Adrenal gland (tissue), 12 donors: Measurements from ENCODE around the gene ACTL10. TPM values are rescaled to one million over a fixed set of nuclear protein-coding genes. Genes with fewer than 3 reads are reported as not detected.

Experiments
- DNase-seq, 7 donors: peaks; one replicate each; pipeline ENCODE4 v3.0.0-alpha.2; 2019 to 2020
- H3K27ac ChIP-seq, 5 donors: fragments of 200-600 bp; sonication (generic) in 4 of 5; 1 replicate in 3 of 5; 2 replicates in 2 of 5; pipeline versions ENCODE4 v1.5.1 to v1.8.0; 2016 to 2020; ENCODE audit warnings: mild to moderate bottlenecking in 1 of 5
- H3K27me3 ChIP-seq: fragments of 200-600 bp; 2 replicates; pipeline ENCODE4 v1.8.0; 2021
- H3K36me3 ChIP-seq, 2 donors: fragments of 200-600 bp; replicated peaks in 1 of 2; 1 replicate in 1 of 2; 2 replicates in 1 of 2; pipeline versions ENCODE4 v1.5.1 to v1.8.0; 2018 to 2022
- H3K4me1 ChIP-seq, 2 donors: fragments of 200-600 bp; replicated peaks in 1 of 2; 1 replicate in 1 of 2; 2 replicates in 1 of 2; pipeline versions ENCODE4 v1.5.1 to v1.8.0; 2018 to 2021
- H3K4me3 ChIP-seq, 4 donors: fragments of 200-600 bp; sonication (generic) in 3 of 4; one replicate each; pipeline ENCODE4 v1.5.1; 2016 to 2018
- H3K9me3 ChIP-seq, 3 donors: fragments of 200-600 bp; sonication (generic) in 1 of 3; replicated peaks in 1 of 3; 1 replicate in 2 of 3; 2 replicates in 1 of 3; pipeline versions ENCODE4 v1.5.1 to v1.8.0; 2016 to 2021
- POLR2A ChIP-seq, 2 donors: fragments of 450-650 bp; IDR thresholded peaks; one replicate each; pipeline ENCODE4 v1.6.1; 2017; ENCODE audit warnings: antibody characterized with exemption in 2 of 2, mild to moderate bottlenecking in 2 of 2, moderate library complexity in 1 of 2
- WGBS, 4 donors: extraction: QIAGEN DNeasy Blood & Tissue Kit in 2 of 4; methylation state at CpG; one replicate each; pipeline versions ENCODE4 v1.1.5 to v1.1.7; 2013 to 2017; 5-methylcytosine and 5-hydroxymethylcytosine counted together
- intact Hi-C, 2 donors: fragments of 100-400 bp; cut with DNase I; formaldehyde crosslinking; loops; one replicate each; pipeline versions ENCODE4 v1.14.1 to v1.15.0; 2022 to 2023
- polyA plus RNA-seq, 3 donors: library from polyadenylated mRNA; stranded (reverse); fragments of 200-250 nt in 2 of 3; fragments of 350-450 nt in 1 of 3; fragmentation: Illumina TruSeq in 1 of 3; extraction: RNeasy Lipid Tissue Mini Kit (QIAGEN cat#74804) in 1 of 3; gene quantifications; one replicate each; pipeline ENCODE4 v1.2.3, GENCODE V29; 2013 to 2014
- total RNA-seq, 9 donors: library from RNA; depleted of rRNA in 4 of 9; stranded (reverse); fragments of >200 nt in 4 of 9; fragments of 120-200 nt in 1 of 9; fragmentation: NEBNext Ultra II Directional in 1 of 9; extraction: Animal tissue kit (Norgen Biotek cat#: 25700) in 1 of 9; gene quantifications; one replicate each; pipeline versions ENCODE4 v1.1.0 to v1.2.4, GENCODE V29; 2013 to 2023
- TF ChIP-seq, protein P1 (sequence below), 6 experiments: fragments of 450-650 bp in 4 of 6; fragments of 200-600 bp in 2 of 6; sonication (generic) in 1 of 6; IDR thresholded peaks; 1 replicate in 5 of 6; 2 replicates in 1 of 6; pipeline versions ENCODE4 v1.5.1 to v1.8.0; 2016 to 2021; ENCODE audit warnings: antibody characterized with exemption in 6 of 6, mild to moderate bottlenecking in 2 of 6, moderate library complexity in 1 of 6
- donor health status: healthy with polysubstance abuse.
- donor health status: Bipolar disorder and iron deficiency.
- donor health status: DM: yes; HTN: yes; CAD: no.
- donor health status: DM: no; HTN: no; CAD: no.
- donor health status: DM: no; HTN: no; CAD: no.
- donor health status: DM: yes; HTN: yes; CAD: no.

Gene ACTL10
- total and polyA plus RNA-seq, 12 donors: 0.18 to 3.1 (median 0.58) TPM

DNA sequence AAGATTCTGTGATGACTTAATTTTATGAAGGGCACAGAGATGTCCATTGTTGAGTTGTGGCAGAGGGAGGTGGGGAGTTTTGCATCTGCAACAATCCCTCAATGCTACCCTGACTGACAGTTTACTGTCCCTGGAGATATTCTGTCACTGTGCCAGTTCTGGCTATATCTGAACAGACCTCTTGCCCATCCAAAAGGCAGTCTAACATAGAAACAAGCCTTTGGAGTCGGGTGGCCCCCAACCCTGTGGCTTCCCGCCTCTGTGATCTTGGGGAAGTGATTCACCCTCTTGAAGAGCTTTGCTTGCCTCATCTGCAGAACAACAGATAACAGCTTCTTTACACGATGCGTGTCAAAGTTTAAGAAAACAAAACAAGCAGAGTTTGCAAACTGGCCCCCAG is 23.2 kb downstream of the ACTL10 start:
- Histone ChIP-seq H3K36me3 (no peaks in the 10 kb centered on the region), H3K4me3 (no peak overlapping the region), H3K27ac (peak overlapping the region in 2 of 5 donors; percentile 48 to 69), H3K27me3 (no peaks in the 10 kb centered on the region), H3K9me3 (no peaks in the 10 kb centered on the region), H3K4me1 (peaks cover 25 to 39% of the 10 kb centered on the region in 2 donors)
- intact Hi-C loops: no loop called here
- WGBS, 4 donors: 9 to 20% (median 12%) methylated on average over 4 of the region's 4 CpGs
- peak in 4 of 7 donors; percentile 49 to 63 (median 60) for DNase-seq
- no peak for TF ChIP-seq POLR2A (IDR thresholded peaks at IDR 0.05)
- TF ChIP-seq, protein P1, sequence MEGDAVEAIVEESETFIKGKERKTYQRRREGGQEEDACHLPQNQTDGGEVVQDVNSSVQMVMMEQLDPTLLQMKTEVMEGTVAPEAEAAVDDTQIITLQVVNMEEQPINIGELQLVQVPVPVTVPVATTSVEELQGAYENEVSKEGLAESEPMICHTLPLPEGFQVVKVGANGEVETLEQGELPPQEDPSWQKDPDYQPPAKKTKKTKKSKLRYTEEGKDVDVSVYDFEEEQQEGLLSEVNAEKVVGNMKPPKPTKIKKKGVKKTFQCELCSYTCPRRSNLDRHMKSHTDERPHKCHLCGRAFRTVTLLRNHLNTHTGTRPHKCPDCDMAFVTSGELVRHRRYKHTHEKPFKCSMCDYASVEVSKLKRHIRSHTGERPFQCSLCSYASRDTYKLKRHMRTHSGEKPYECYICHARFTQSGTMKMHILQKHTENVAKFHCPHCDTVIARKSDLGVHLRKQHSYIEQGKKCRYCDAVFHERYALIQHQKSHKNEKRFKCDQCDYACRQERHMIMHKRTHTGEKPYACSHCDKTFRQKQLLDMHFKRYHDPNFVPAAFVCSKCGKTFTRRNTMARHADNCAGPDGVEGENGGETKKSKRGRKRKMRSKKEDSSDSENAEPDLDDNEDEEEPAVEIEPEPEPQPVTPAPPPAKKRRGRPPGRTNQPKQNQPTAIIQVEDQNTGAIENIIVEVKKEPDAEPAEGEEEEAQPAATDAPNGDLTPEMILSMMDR (IDR thresholded peaks at IDR 0.05): no peak

GRCh38 chr20:33693289-33693688 is 26.5 kb downstream of the ACTL10 start:
- 68 to 77% (median 70%) methylated on average over 5 of the region's 5 CpGs for WGBS, 4 donors
- peaks cover 20 to 33% of the 10 kb centered on the region in 2 donors for H3K4me1 ChIP-seq
- intact Hi-C loops: no loop called here
- peak in 1 of 7 donors; percentile 48 for DNase-seq
- H3K9me3 ChIP-seq: no peaks in the 10 kb centered on the region
- H3K36me3 ChIP-seq: no peaks in the 10 kb centered on the region
- H3K27me3 ChIP-seq: no peaks in the 10 kb centered on the region
- TF ChIP-seq, protein P1 (IDR thresholded peaks at IDR 0.05): no peak
- no peak for TF ChIP-seq POLR2A (IDR thresholded peaks at IDR 0.05)
- H3K4me3 ChIP-seq: no peak overlapping the region
- H3K27ac ChIP-seq: no peak overlapping the region

DNA sequence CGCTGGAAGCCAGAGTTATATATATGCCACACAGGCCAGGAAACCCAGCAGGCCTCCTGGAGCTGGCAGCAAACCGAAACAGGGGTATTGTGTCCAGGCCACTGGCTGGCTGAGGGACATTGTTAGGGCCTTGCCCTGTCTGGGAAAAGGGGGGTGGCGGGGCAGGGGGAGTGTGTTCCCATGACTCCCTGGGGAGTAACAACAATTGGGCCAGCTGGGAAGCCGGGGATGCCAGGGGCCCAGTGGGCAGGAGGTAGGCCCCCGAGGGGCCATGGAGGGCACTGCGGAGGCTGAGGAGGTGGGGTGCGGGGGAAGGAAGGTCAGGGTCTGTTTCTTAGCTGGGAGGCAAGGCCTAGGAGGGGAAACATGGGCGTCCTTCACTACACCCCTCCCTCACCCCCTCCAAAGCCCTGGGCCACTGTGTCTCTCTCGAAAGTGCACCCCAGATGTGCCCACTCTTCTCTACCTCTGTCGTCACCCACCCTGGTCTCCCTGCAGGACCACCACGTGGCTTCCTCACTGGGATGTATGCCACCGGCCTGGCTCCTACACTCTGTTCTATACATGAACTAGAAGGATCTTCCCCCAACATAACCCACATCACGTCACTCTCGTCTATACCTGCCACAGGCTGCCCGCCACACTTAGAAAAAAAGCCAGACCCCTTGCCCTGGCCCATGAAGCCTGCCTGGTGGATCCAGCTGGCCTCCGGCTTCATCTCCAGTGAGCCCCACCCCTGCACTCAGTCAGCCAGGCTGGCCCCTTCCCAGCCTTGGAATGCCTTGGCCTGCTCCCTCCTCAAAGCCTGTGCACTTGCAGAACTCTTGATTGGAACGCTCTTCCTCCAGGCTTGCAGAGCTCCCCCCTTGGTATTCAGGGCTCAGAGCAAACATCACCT is 27.2 kb downstream of the ACTL10 start:
- H3K4me1 ChIP-seq: peaks cover 13 to 26% of the 10 kb centered on the region in 2 donors
- intact Hi-C loops: no loop called here
- peak overlapping the region in 1 of 5 donors; percentile 39 for H3K27ac ChIP-seq
- no peaks in the 10 kb centered on the region for H3K36me3 ChIP-seq
- H3K4me3 ChIP-seq: no peak overlapping the region
- DNase-seq: peak in 1 of 7 donors; percentile 53
- no peaks in the 10 kb centered on the region for H3K27me3 ChIP-seq
- TF ChIP-seq POLR2A (IDR thresholded peaks at IDR 0.05): no peak
- TF ChIP-seq, protein P1 (IDR thresholded peaks at IDR 0.05): no peak
- H3K9me3 ChIP-seq: no peaks in the 10 kb centered on the region
- WGBS, 4 donors: 78 to 87% (median 81%) methylated on average over 14 to 17 of the region's 17 CpGs

DNA sequence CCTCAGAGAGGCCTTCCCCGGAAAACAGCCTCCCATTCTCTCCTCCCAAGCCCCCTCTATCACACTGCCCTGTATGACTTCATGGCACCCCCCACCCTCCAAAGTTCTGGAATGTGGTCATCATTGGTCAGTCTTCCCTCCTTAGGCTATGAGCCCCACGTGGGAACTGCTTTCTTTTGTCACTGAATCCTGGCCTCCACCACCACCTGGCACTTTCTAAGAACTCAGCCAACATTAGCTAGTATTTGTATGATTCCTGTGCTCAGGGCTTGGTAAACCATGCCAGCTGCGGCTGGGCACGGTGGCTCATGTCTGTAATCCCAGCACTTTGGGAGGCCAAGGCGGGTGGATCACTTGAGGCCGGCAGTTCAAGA is 27.9 kb downstream of the ACTL10 start:
- no peak for TF ChIP-seq POLR2A (IDR thresholded peaks at IDR 0.05)
- TF ChIP-seq, protein P1 (IDR thresholded peaks at IDR 0.05): no peak
- 78 to 89% (median 85%) methylated on average over 4 to 6 of the region's 6 CpGs for WGBS, 4 donors
- Histone ChIP-seq H3K27ac (peak overlapping the region in 1 of 5 donors; percentile 45), H3K4me3 (no peak overlapping the region), H3K27me3 (no peaks in the 10 kb centered on the region), H3K4me1 (peaks cover 6 to 19% of the 10 kb centered on the region in 2 donors), H3K9me3 (no peaks in the 10 kb centered on the region), H3K36me3 (no peaks in the 10 kb centered on the region)
- intact Hi-C loops: no loop called here
- no peak for DNase-seq
